Esophagus muscularis mucosa (tissue), 4 donors: ENCODE measurements around the gene SSRP1. TPM values are rescaled to one million over a fixed set of nuclear protein-coding genes. Genes with fewer than 3 reads are reported as not detected.

Source experiments
- DNase-seq: peaks from one replicate; pipeline ENCODE4 v3.0.0-alpha.2; 2017; ENCODE audit errors: extremely low spot score
- H3K27ac ChIP-seq, 4 donors: fragments of 200-600 bp; sonication (generic); replicated peaks in 1 of 4; 1 replicate in 3 of 4; 2 replicates in 1 of 4; pipeline ENCODE4 v1.5.1; 2016 to 2019; ENCODE audit warnings: mild to moderate bottlenecking in 1 of 4
- H3K27me3 ChIP-seq, 4 donors: fragments of 200-600 bp; sonication (generic); one replicate each; pipeline versions ENCODE4 v1.5.1 to v1.6.0; 2016 to 2019
- H3K36me3 ChIP-seq, 4 donors: fragments of 200-600 bp; sonication (generic); one replicate each; pipeline ENCODE4 v1.5.1; 2016 to 2019
- H3K4me1 ChIP-seq, 4 donors: fragments of 200-600 bp; sonication (generic); one replicate each; pipeline ENCODE4 v1.5.1; 2016 to 2019
- H3K4me3 ChIP-seq, 4 donors: fragments of 200-600 bp; sonication (generic); 1 replicate in 2 of 4; 2 replicates in 2 of 4; pipeline ENCODE4 v1.5.1; 2016 to 2019; ENCODE audit warnings: mild to moderate bottlenecking in 4 of 4, moderate library complexity in 1 of 4
- H3K9me3 ChIP-seq, 4 donors: fragments of 200-600 bp; sonication (generic); 1 replicate in 3 of 4; 2 replicates in 1 of 4; pipeline ENCODE4 v1.5.1; 2016 to 2019
- CTCF ChIP-seq, 3 experiments: fragments of 200-600 bp in 2 of 3; fragments of 450-650 bp in 1 of 3; sonication (generic) in 2 of 3; IDR thresholded peaks; one replicate each; pipeline ENCODE4 v1.5.1; 2017 to 2019; ENCODE audit warnings: antibody characterized with exemption in 3 of 3, mild to moderate bottlenecking in 2 of 3, moderate library complexity in 1 of 3
- EP300 ChIP-seq: sonication (generic); formaldehyde crosslinking; IDR thresholded peaks from one replicate; pipeline ENCODE4 v1.6.1; 2017; ENCODE audit warnings: antibody characterized with exemption
- POLR2A ChIP-seq: fragments of 450-650 bp; IDR thresholded peaks from one replicate; pipeline ENCODE4 v1.6.1; 2017; ENCODE audit warnings: antibody characterized with exemption, moderate library complexity, mild to moderate bottlenecking, low read depth
- POLR2AphosphoS5 ChIP-seq, 2 donors: sonication (generic); formaldehyde crosslinking; IDR thresholded peaks; one replicate each; pipeline ENCODE4 v1.6.1; 2017; ENCODE audit warnings: antibody characterized with exemption in 2 of 2
- WGBS: methylation state at CpG from one replicate; pipeline ENCODE4 v1.1.5; 2018; 5-methylcytosine and 5-hydroxymethylcytosine counted together
- intact Hi-C: fragments of 100-400 bp; cut with DNase I; formaldehyde crosslinking; loops from one replicate; pipeline ENCODE4 v1.15.1; 2023
- total RNA-seq, 4 donors: library from RNA; depleted of rRNA; stranded (reverse); fragments of >200 nt; gene quantifications; one replicate each; pipeline versions ENCODE4 v1.1.0 to v1.2.1, GENCODE V29; 2016

SSRP1 gene
- total RNA-seq, 4 donors from 2014 or later: 74.6 to 101 (median 88.1) TPM

- WGBS: 48% methylated on average over 3 of the region's 3 CpGs
- Histone ChIP-seq H3K9me3 (no peaks in the 10 kb centered on the region), H3K27me3 (peaks cover 0 to 18% (median 0%) of the 10 kb centered on the region in 4 donors), H3K4me1 (peaks cover 0 to 4% (median 0%) of the 10 kb centered on the region in 4 donors), H3K4me3 (no peak overlapping the region), H3K36me3 (no peaks in the 10 kb centered on the region), H3K27ac (no peak overlapping the region)
- TF ChIP-seq EP300 (no peak), POLR2AphosphoS5 (IDR thresholded peaks at IDR 0.05) (no peak), CTCF (IDR thresholded peaks at IDR 0.05) (no peak), POLR2A (no peak)
- intact Hi-C loops: no loop called here
- no peak for DNase-seq
These were observed 37.5 kb upstream of the SSRP1 start for GRCh38 chr11:57373146-57373545.

GRCh38 chr11:57370941-57371340 lies 35.2 kb upstream of the SSRP1 start:
- Histone ChIP-seq H3K4me3 (no peak overlapping the region), H3K4me1 (peaks cover 0 to 4% (median 0%) of the 10 kb centered on the region in 4 donors), H3K36me3 (no peaks in the 10 kb centered on the region), H3K27ac (no peak overlapping the region), H3K9me3 (no peaks in the 10 kb centered on the region), H3K27me3 (peaks cover 0 to 12% (median 0%) of the 10 kb centered on the region in 4 donors)
- intact Hi-C loops: no loop called here
- TF ChIP-seq POLR2A (no peak), CTCF (IDR thresholded peaks at IDR 0.05) (no peak), POLR2AphosphoS5 (IDR thresholded peaks at IDR 0.05) (no peak), EP300 (no peak)
- no peak for DNase-seq

GRCh38 chr11:57370251-57370650 lies 34.6 kb upstream of the SSRP1 start:
- peaks cover 0 to 4% (median 0%) of the 10 kb centered on the region in 4 donors for H3K4me1 ChIP-seq
- no peak overlapping the region for H3K27ac ChIP-seq
- intact Hi-C loops: no loop called here
- H3K36me3 ChIP-seq: no peaks in the 10 kb centered on the region
- DNase-seq: no peak
- peaks cover 0 to 12% (median 0%) of the 10 kb centered on the region in 4 donors for H3K27me3 ChIP-seq
- TF ChIP-seq POLR2A: no peak
- no peak for TF ChIP-seq CTCF (IDR thresholded peaks at IDR 0.05)
- no peak for TF ChIP-seq POLR2AphosphoS5 (IDR thresholded peaks at IDR 0.05)
- no peak for TF ChIP-seq EP300
- no peak overlapping the region for H3K4me3 ChIP-seq
- no peaks in the 10 kb centered on the region for H3K9me3 ChIP-seq
- 89% methylated on average over 7 of the region's 7 CpGs for WGBS

GRCh38 chr11:57368845-57369232 lies 33.1 kb upstream of the SSRP1 start:
- peaks cover 0 to 12% (median 0%) of the 10 kb centered on the region in 4 donors for H3K27me3 ChIP-seq
- no peaks in the 10 kb centered on the region for H3K9me3 ChIP-seq
- no peak overlapping the region for H3K4me3 ChIP-seq
- intact Hi-C loops: no loop called here
- TF ChIP-seq CTCF (IDR thresholded peaks at IDR 0.05) (no peak), EP300 (no peak), POLR2A (no peak), POLR2AphosphoS5 (IDR thresholded peaks at IDR 0.05) (no peak)
- WGBS: 70% methylated on average over 5 of the region's 5 CpGs
- DNase-seq: no peak
- H3K4me1 ChIP-seq: peaks cover 0 to 4% (median 0%) of the 10 kb centered on the region in 4 donors
- H3K27ac ChIP-seq: no peak overlapping the region
- no peaks in the 10 kb centered on the region for H3K36me3 ChIP-seq
